A673 (cell line): Measurements from ENCODE around the gene TRRAP.

Source experiments
- CTCF ChIP-seq: fragments of 300-800, 200-600 bp; sonication (generic); conservative IDR thresholded peaks from 2 replicates; pipeline ENCODE4 v1.5.1; 2017; ENCODE audit warnings: low read depth, mild to moderate bottlenecking, antibody characterized with exemption, low read length, moderate library complexity, mixed read lengths
- EZH2 ChIP-seq: fragments of 200-600 bp; sonication (generic); IDR thresholded peaks from 2 replicates; pipeline ENCODE4 v1.6.1; 2017; ENCODE audit warnings: borderline replicate concordance, low read depth, mild to moderate bottlenecking, mixed read lengths, antibody characterized with exemption, low read length; ENCODE audit not compliant: poor library complexity, severe bottlenecking

- TF ChIP-seq CTCF, result no peak
- TF ChIP-seq EZH2, result no peak
Observed at GRCh38 chr7:99004216-99004615, 125.9 kb downstream of the TRRAP start.
